Gastroesophageal sphincter (tissue), 4 donors: ENCODE data around the gene MRPL37. TPM values are rescaled to one million over a fixed set of nuclear protein-coding genes. Genes with fewer than 3 reads are reported as not detected.

Source experiments
- ATAC-seq: fragments of 150-250 bp; one replicate; pipeline ENCODE4 v1.9.1; 2016; ENCODE audit warnings: mild to moderate bottlenecking, moderate library complexity
- H3K27ac ChIP-seq, 4 donors: fragments of 200-600 bp; sonication (generic) in 3 of 4; 1 replicate in 3 of 4; 2 replicates in 1 of 4; pipeline ENCODE4 v1.5.1; 2016 to 2019
- H3K27me3 ChIP-seq: fragments of 200-600 bp; sonication (generic); one replicate; pipeline ENCODE4 v1.5.1; 2019
- H3K36me3 ChIP-seq, 2 donors: fragments of 200-600 bp; sonication (generic); one replicate each; pipeline ENCODE4 v1.5.1; 2019; ENCODE audit warnings: control low read depth in 1 of 2
- H3K4me1 ChIP-seq, 3 donors: fragments of 200-600 bp; sonication (generic); 1 replicate in 2 of 3; 2 replicates in 1 of 3; pipeline ENCODE4 v1.5.1; 2016 to 2019; ENCODE audit warnings: control low read depth in 2 of 3
- H3K4me3 ChIP-seq, 2 donors: fragments of 200-600 bp; sonication (generic); one replicate each; pipeline ENCODE4 v1.5.1; 2019; ENCODE audit warnings: mild to moderate bottlenecking in 1 of 2, moderate library complexity in 1 of 2
- H3K9me3 ChIP-seq, 3 donors: fragments of 200-600 bp; sonication (generic); one replicate each; pipeline ENCODE4 v1.5.1; 2017 to 2019; ENCODE audit warnings: control low read depth in 2 of 3
- EP300 ChIP-seq: sonication (generic); formaldehyde crosslinking; IDR thresholded peaks from one replicate; pipeline ENCODE4 v1.6.1; 2017; ENCODE audit warnings: antibody characterized with exemption, mild to moderate bottlenecking
- POLR2A ChIP-seq, 2 donors: fragments of 450-650 bp; IDR thresholded peaks; one replicate each; pipeline ENCODE4 v1.6.1; 2017; ENCODE audit warnings: antibody characterized with exemption in 2 of 2, mild to moderate bottlenecking in 2 of 2, moderate library complexity in 1 of 2
- POLR2AphosphoS5 ChIP-seq: sonication (generic); formaldehyde crosslinking; IDR thresholded peaks from one replicate; pipeline ENCODE4 v1.6.1; 2017; ENCODE audit warnings: antibody characterized with exemption
- WGBS, 2 donors: methylation state at CpG; one replicate each; pipeline ENCODE4 v1.1.5; 2018; ENCODE audit warnings: low coverage in 1 of 2; 5-methylcytosine and 5-hydroxymethylcytosine counted together
- total RNA-seq, 4 donors: library from RNA; depleted of rRNA; stranded (reverse); fragments of >200 nt; gene quantifications; one replicate each; pipeline ENCODE4 v1.1.0, GENCODE V29; 2016
- TF ChIP-seq, protein P1 (sequence below), 4 experiments: fragments of 200-600 bp in 2 of 4; fragments of 450-650 bp in 2 of 4; sonication (generic) in 1 of 4; IDR thresholded peaks; one replicate each; pipeline ENCODE4 v1.5.1; 2017 to 2019; ENCODE audit warnings: antibody characterized with exemption in 4 of 4, mild to moderate bottlenecking in 2 of 4, moderate library complexity in 2 of 4

The MRPL37 gene
- total RNA-seq, 4 donors from 2014 or later: 37.3 to 64.5 (median 52.0) TPM

DNA sequence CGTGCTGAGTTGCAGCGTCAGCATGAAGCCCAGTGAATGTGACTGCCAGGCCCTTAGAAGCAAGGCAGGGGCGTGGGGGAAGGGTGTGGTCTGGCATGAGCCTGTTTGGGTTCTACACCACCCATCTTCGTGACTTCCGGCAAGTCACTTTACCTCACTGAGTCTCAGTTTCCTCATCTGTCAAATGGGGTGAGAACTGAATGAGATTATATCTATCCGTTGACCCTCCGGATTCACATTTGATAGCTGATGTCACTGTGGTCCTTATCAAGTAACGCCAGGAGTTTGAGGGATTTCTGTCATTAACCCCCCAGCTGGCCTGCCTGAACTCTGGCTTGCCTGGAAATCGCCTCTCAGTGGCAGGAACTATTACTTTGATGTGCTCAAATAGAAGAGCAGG is 15.6 kb downstream of the MRPL37 start:
- Histone ChIP-seq H3K4me3 (no peak overlapping the region), H3K27ac (no peak overlapping the region), H3K4me1 (peaks cover 0 to 22% (median 14%) of the 10 kb centered on the region in 3 donors), H3K36me3 (peaks cover 2 to 89% of the 10 kb centered on the region in 2 donors), H3K9me3 (no peaks in the 10 kb centered on the region), H3K27me3 (no peaks in the 10 kb centered on the region)
- TF ChIP-seq POLR2AphosphoS5 (no peak), EP300 (no peak), POLR2A (IDR thresholded peaks at IDR 0.05) (no peak)
- TF ChIP-seq, protein P1, sequence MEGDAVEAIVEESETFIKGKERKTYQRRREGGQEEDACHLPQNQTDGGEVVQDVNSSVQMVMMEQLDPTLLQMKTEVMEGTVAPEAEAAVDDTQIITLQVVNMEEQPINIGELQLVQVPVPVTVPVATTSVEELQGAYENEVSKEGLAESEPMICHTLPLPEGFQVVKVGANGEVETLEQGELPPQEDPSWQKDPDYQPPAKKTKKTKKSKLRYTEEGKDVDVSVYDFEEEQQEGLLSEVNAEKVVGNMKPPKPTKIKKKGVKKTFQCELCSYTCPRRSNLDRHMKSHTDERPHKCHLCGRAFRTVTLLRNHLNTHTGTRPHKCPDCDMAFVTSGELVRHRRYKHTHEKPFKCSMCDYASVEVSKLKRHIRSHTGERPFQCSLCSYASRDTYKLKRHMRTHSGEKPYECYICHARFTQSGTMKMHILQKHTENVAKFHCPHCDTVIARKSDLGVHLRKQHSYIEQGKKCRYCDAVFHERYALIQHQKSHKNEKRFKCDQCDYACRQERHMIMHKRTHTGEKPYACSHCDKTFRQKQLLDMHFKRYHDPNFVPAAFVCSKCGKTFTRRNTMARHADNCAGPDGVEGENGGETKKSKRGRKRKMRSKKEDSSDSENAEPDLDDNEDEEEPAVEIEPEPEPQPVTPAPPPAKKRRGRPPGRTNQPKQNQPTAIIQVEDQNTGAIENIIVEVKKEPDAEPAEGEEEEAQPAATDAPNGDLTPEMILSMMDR (IDR thresholded peaks at IDR 0.05): no peak
- ATAC-seq: no peak
- 73 to 88% methylated on average over 3 to 4 of the region's 9 CpGs for WGBS, 2 donors

DNA sequence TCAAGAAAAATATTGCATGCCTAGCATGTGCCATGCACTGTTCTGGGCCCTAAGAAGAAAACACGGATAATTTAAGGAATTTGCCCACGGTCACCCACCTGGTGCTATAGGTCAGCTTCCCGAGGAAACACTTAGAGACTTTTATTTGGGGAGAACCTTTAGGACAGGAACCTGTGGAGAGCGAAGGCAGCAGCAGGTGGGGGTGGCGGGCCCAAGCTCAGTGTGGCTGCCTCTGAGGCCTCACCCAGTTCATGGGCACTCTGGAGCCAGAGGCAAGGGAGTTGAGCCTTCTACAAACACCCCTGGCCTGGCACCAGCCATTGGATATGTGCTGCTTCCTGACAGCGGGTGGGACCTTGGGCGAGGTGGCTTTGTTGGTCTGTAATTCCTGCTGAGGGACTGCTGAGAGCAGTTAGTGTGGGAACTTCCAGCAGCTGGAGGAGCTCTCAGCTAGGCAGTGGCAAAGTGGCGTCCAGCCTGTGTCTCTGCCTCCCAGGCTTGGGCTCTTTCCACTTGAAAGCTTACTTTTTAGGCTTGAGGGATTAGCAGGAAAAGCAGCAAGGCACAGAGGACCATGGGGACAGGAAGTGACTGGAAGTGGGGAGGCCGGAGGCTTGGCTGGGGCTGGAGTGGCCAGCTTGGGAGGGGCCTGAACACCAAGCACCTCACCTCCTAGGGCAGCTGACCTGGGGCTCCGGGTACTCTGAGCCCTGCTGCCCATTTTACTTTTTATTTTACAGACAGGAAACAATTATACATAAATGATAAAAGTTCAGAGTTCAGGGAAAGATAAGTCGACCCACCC is 19.1 kb downstream of the MRPL37 start:
- Histone ChIP-seq H3K27ac (peak overlapping the region in 3 of 4 donors; percentile 48 to 73 (median 69)), H3K4me1 (peaks cover 0 to 37% (median 14%) of the 10 kb centered on the region in 3 donors), H3K27me3 (no peaks in the 10 kb centered on the region), H3K4me3 (no peak overlapping the region), H3K9me3 (no peaks in the 10 kb centered on the region), H3K36me3 (peaks cover 0 to 54% of the 10 kb centered on the region in 2 donors)
- no peak for ATAC-seq
- 50 to 81% methylated on average over 7 to 8 of the region's 11 CpGs for WGBS, 2 donors
- TF ChIP-seq EP300: no peak
- no peak for TF ChIP-seq POLR2A (IDR thresholded peaks at IDR 0.05)

GRCh38 chr1:54219688-54220003 is 19.7 kb downstream of the MRPL37 start:
- peak overlapping the region in 3 of 4 donors; percentile 48 to 73 (median 69) for H3K27ac ChIP-seq
- H3K4me1 ChIP-seq: peaks cover 0 to 37% (median 14%) of the 10 kb centered on the region in 3 donors
- no peaks in the 10 kb centered on the region for H3K27me3 ChIP-seq
- TF ChIP-seq EP300: no peak
- TF ChIP-seq, protein P1 (IDR thresholded peaks at IDR 0.05): no peak
- no peak for TF ChIP-seq POLR2AphosphoS5
- no peak for TF ChIP-seq POLR2A (IDR thresholded peaks at IDR 0.05)
- H3K36me3 ChIP-seq: peaks cover 0 to 54% of the 10 kb centered on the region in 2 donors
- WGBS, 2 donors: 24 to 26% methylated on average over 3 of the region's 3 CpGs
- no peaks in the 10 kb centered on the region for H3K9me3 ChIP-seq
- ATAC-seq: no peak
- H3K4me3 ChIP-seq: no peak overlapping the region

DNA sequence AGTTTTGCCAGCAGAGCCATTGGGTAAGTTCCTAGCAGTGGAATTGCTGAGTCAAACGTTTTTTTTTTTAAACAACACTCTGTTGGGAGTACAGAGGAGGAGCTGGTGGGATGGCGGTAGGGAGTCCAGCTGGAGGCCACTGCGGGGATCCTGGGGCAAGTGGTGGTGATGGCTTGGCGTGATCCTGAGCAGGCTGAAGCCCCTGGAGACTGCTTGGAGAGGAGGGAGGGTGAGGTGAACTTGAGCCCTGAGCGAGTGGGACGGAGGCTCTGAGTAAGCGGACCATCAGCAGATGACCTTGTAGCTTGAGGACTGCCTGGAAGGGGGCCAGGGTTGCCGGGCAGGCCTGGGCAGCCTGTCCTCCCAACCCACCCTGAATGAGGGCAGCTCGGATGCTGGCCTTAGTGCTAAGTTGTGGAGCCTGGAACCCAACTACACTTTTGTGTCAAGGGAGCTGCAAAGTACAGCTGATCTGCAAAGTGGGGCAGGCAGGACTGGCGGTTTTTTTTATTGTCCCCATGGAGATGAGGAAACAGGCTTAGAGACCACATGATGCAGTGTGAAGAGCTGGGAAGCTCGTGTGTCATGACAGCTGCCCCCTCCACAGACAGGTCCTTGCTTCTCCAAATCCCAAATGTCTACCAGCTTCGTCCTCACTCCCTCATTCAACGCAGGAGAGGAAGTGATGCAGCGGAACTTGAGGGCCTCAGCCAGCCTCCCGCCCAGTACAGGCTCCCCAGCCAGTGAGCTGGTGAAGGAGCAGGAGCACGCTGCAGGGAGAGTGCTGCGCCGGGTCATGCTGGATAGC is 20.2 kb downstream of the MRPL37 start:
- peak; percentile 65 for ATAC-seq
- TF ChIP-seq EP300 (no peak), POLR2A (IDR thresholded peaks at IDR 0.05) (no peak), POLR2AphosphoS5 (no peak)
- TF ChIP-seq, protein P1 (IDR thresholded peaks at IDR 0.05): no peak
- 0 to 25% methylated on average over 1 to 2 of the region's 18 CpGs for WGBS, 2 donors
- Histone ChIP-seq H3K4me1 (peaks cover 0 to 37% (median 14%) of the 10 kb centered on the region in 3 donors), H3K4me3 (no peak overlapping the region), H3K27me3 (no peaks in the 10 kb centered on the region), H3K27ac (peak overlapping the region; percentile 14 to 73 (median 67)), H3K9me3 (no peaks in the 10 kb centered on the region), H3K36me3 (peaks cover 0 to 51% of the 10 kb centered on the region in 2 donors)

DNA sequence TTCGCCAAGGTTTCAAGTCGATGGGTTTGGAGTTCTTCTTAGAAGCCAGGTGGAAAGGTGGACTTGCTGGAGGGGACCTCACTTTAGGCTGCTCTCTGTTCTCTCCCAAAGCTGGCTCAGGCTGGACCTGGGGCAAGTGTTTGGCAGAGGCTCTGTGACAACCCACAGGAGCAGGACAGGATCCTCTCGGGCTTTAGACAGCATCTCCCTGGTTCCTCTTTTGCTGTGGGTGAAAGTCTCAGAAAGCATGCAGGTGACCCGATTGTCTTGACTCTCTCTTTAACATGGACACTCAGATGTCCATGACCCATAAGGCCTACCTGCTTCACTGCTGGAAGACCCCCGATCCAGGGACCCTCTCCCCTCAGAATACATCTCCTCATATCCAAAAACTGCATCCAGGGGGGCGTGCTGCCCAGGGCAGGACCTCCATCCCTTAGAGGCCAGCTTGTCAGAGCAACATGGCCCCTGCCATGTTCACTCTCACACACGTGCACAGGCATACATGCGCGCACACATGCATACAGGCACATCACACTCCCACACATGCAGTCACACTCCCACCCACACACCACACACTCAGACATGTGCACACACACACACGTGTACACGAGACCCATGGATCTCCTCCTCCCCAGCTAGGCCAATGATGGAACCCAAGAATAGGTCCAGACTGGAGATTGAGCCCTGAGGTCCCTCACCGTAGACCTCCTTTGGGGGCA is 21.3 kb downstream of the MRPL37 start:
- no peaks in the 10 kb centered on the region for H3K27me3 ChIP-seq
- peaks cover 0 to 51% of the 10 kb centered on the region in 2 donors for H3K36me3 ChIP-seq
- peak overlapping the region in 3 of 4 donors; percentile 65 to 73 (median 69) for H3K27ac ChIP-seq
- no peaks in the 10 kb centered on the region for H3K9me3 ChIP-seq
- no peak for ATAC-seq
- H3K4me3 ChIP-seq: no peak overlapping the region
- H3K4me1 ChIP-seq: peaks cover 0 to 37% (median 14%) of the 10 kb centered on the region in 3 donors
- WGBS, 2 donors: 78 to 87% methylated on average over 6 to 12 of the region's 12 CpGs
- TF ChIP-seq POLR2A (IDR thresholded peaks at IDR 0.05) (no peak), EP300 (no peak), POLR2AphosphoS5 (no peak)
- TF ChIP-seq, protein P1 (IDR thresholded peaks at IDR 0.05): no peak
